Fibroblast of mammary gland (primary cell): Measurements from ENCODE around the gene DEPP1.

ENCODE experiments used
- DNase-seq: peaks from one replicate; pipeline ENCODE4 v3.0.0-alpha.2; 2010; ENCODE audit warnings: low read depth
- H3K4me3 ChIP-seq: 2 replicates; pipeline ENCODE4 v1.5.1; 2011; ENCODE audit warnings: low read depth, mild to moderate bottlenecking, low read length, moderate library complexity; ENCODE audit not compliant: control insufficient read depth
- TF ChIP-seq, protein P1 (sequence below): conservative IDR thresholded peaks from 2 replicates; pipeline ENCODE4 v1.5.1; 2011; ENCODE audit warnings: low read depth, low read length, inconsistent platforms; ENCODE audit not compliant: control insufficient read depth, insufficient read depth

Gene DEPP1

DNA sequence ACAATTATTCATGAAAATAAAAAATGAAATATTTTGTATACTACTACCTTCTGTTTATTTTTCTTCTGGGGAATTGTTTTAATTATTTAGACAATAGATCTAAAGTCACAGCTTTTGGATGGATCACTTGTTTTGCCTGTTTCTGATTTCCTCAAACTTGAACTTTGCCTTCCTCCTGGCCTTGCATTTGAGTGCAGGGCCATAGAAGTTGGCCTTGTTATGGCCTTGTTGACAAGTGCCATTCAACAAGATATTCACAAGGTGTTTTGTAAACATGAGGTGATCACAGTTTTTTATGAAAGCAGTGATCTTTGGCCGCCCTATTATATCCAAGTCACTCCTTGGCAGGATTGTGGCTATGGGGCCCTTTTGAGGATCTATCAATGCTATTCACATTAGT is 26.7 kb upstream of the DEPP1 start:
- TF ChIP-seq, protein P1, sequence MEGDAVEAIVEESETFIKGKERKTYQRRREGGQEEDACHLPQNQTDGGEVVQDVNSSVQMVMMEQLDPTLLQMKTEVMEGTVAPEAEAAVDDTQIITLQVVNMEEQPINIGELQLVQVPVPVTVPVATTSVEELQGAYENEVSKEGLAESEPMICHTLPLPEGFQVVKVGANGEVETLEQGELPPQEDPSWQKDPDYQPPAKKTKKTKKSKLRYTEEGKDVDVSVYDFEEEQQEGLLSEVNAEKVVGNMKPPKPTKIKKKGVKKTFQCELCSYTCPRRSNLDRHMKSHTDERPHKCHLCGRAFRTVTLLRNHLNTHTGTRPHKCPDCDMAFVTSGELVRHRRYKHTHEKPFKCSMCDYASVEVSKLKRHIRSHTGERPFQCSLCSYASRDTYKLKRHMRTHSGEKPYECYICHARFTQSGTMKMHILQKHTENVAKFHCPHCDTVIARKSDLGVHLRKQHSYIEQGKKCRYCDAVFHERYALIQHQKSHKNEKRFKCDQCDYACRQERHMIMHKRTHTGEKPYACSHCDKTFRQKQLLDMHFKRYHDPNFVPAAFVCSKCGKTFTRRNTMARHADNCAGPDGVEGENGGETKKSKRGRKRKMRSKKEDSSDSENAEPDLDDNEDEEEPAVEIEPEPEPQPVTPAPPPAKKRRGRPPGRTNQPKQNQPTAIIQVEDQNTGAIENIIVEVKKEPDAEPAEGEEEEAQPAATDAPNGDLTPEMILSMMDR, result no peak
- DNase-seq, result no peak
- H3K4me3 ChIP-seq, result no peak overlapping the region

DNA sequence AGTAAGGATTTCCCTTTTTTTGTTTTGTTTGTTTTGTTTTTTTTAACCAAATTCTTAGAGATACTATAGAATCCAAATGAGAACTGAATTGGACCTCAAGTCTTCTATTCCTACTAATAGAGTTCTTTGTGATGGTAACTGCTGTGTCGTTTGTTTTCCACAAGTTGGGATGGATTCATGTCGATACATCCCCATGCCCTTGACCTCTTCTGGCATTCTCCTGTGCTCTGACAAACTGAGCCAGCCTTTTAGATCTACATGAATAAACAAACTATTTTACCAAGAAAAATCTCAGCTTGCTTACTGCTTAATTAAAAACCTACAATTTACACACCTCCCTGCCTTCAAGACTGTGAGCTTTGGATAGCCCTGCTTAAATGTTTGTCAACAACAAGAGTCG is 26.1 kb upstream of the DEPP1 start:
- TF ChIP-seq, protein P1, result no peak
- DNase-seq, result no peak
- H3K4me3 ChIP-seq, result no peak overlapping the region

DNA sequence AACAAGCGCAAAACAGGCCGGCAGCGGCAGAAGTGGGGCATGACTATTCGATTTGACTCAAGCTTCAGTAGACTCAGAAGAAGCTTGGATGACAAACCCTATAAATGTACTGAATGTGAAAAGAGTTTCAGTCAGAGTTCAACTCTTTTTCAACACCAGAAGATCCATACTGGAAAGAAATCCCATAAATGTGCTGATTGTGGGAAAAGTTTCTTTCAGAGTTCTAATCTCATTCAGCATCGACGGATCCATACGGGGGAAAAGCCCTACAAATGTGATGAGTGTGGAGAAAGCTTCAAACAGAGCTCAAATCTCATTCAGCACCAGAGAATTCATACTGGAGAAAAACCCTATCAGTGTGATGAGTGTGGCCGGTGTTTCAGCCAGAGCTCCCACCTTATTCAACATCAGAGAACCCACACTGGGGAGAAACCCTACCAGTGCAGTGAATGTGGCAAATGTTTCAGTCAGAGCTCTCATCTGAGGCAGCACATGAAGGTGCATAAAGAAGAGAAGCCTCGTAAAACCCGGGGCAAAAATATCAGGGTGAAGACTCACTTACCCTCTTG is 24.9 kb upstream of the DEPP1 start:
- no peak for DNase-seq
- TF ChIP-seq, protein P1, result no peak
- no peak overlapping the region for H3K4me3 ChIP-seq

DNA sequence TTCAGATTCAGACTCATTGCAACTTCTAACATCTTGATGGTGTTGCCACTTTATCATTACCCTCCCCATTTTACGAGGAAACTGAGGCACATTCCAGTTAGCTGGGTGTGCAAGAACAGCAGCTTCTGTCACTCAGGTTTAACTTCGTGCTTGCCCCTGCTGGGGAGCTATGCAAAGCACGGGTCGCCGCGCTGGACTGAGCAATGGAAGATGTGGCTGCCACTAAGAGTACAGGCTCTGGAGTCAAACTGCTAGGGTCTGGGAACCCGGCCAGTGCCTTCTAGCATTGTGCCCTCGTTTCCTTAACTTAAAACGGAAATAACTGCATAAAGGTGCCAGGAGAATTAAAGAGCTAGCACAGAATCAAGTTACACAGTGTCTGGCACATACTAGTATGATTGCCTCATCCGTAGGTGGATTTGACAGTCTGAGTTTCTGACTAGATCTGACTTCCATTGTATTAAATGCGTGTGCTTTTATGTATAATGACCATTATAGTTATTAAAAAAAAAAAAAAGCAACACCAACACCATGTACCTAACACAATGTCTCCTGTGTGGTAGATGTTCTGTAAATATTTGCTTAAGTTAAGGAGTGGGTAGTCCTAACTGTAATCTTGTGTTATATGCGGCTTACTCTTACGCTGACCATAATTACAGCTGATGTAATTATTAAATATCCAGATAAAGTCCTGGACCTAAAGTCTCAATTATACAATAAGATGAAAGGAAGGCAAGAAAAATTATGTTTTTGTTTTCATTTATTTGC is 23.0 kb upstream of the DEPP1 start:
- TF ChIP-seq, protein P1, result peak; percentile 24
- peak; percentile 79 for DNase-seq

DNA sequence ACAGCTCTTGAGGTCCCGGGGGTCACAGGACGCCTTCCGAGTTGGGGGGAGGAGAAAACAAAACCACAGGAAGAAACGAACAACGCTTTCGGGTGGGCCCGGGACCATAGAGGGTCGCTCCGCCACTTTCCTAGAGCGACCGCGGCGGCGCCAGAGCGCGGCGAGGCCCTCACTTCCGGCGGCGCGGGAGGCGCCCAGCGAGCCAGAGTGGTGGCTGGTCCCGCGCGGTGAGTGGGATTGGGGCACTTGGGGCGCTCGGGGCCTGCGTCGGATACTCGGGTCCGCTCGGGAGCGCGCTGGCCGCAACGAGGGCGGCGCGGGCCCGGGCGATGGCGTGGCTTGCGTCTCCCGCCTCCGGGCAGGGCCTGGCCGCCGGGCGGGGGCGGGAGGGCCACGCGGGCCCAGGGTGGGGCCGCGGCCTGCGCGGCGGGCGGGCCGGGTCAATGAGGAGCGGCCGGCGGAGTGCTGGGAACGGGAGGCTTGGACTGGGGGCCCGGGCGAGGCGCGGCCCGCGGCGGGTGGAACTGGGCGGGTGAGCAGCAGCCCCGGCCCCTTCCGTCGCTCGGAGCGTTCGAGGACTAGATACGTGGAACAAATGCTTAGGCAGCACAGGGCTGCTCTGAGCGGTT is 22.3 kb upstream of the DEPP1 start, which contains the start of gene ZNF22:
ZNF22 (plus strand) TSS at position 172 of the 629 bp plus-strand sequence. CDS start 2,446 bp downstream, outside the sequence.
- H3K4me3 ChIP-seq, result peak within 1 kb of the TSS; percentile 68
- TF ChIP-seq, protein P1, result no peak
- peak; percentile 66 for DNase-seq

More for the DNA sequence above, 23.0 kb upstream of the DEPP1 start:
- peak overlapping the region; percentile 68 for H3K4me3 ChIP-seq

DNA sequence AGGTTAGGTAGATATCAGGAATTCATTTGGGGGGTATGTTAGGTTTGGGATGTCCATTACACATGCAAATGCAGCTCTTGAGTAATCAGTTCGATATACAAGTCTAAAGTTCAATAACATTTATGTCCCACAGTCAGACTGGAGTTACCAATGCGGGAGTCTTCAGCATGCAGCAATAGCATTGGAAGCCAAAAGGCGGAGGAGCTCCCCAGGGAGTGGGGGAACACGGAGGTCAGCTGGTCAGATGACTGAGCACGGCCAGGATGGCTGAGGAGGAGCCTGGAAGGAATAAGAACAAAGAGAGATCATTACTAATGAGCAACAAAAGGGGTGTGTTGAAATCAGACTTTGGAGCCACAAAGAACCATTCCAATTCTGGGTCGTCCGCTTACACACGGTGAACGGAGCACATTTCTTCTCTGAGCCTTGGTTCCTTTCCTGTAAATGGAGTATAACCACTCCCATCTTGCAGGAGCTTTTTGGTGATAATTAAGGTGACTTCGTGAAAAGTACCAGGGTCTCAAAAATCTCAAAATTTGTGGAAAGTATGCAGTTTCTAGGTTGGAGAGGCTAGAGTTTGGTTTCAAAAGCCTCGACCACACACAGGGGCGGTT is 21.6 kb upstream of the DEPP1 start:
- H3K4me3 ChIP-seq, result peak overlapping the region; percentile 42
- DNase-seq, result peak; percentile 97
- TF ChIP-seq, protein P1, result no peak
